IPS DF 19.7 (cell line): ENCODE results near the gene RASAL1.

Source experiments
- DNase-seq: peaks from one replicate; pipeline ENCODE4 v3.0.0-alpha.2; 2013; ENCODE audit warnings: low read depth, low spot score

Gene RASAL1

GRCh38 chr12:113057565-113058485, 77.7 kb downstream of the RASAL1 start:
- DNase-seq = no peak

GRCh38 chr12:113056631-113057488, 78.7 kb downstream of the RASAL1 start, which contains the start of gene DTX1:
DTX1 (plus strand) TSS chr12:113056730; CDS start chr12:113058193, 1,463 bp downstream.
- no peak for DNase-seq

- no peak for DNase-seq
Measured at GRCh38 chr12:113056381-113056630, 79.3 kb downstream of the RASAL1 start.

GRCh38 chr12:113055594-113056380, 79.8 kb downstream of the RASAL1 start:
- DNase-seq = no peak

- DNase-seq = no peak
Measured at GRCh38 chr12:113054948-113055486, 80.5 kb downstream of the RASAL1 start.

- DNase-seq = no peak
Measured at GRCh38 chr12:113052326-113052725, 83.2 kb downstream of the RASAL1 start.

- DNase-seq = no peak
Measured at GRCh38 chr12:113051759-113052158, 83.8 kb downstream of the RASAL1 start.

- DNase-seq = no peak
Measured at GRCh38 chr12:113050795-113051194, 84.8 kb downstream of the RASAL1 start.

GRCh38 chr12:113049976-113050742, 85.4 kb downstream of the RASAL1 start:
- DNase-seq = no peak
